HEK293 (cell line): ENCODE results near the gene ZNF329.
A peak's percentile ranks its signal among the peaks of the same experiment; 100 is the strongest.
"Not testable (repeated sequence)": the region's sequence is repeated elsewhere in the genome, so short reads cannot be mapped to it uniquely, and the experiment has no call there.

Experiments used
- CTCF ChIA-PET: fragments of 350-600 bp; formaldehyde crosslinking; extraction: SDS; loops from one replicate; lab custom pipeline; 2021; ENCODE audit warnings: antibody characterized with exemption; lab: Yijun Ruan, JAX
- POLR2A ChIA-PET: fragments of 300-600 bp; formaldehyde crosslinking; extraction: SDS; loops from one replicate; lab custom pipeline; 2020; ENCODE audit warnings: antibody characterized with exemption, inconsistent platforms; lab: Yijun Ruan, JAX
- H3K27ac ChIP-seq: fragments of 200-500 bp; sonication (Bioruptor generic); 2 replicates; pipeline ENCODE4 v1.5.1; 2014; ENCODE audit warnings: low read depth, low read length, control low read depth, inconsistent platforms; ENCODE audit errors: extremely low read depth
- H3K36me3 ChIP-seq, 2 experiments: fragments of 200-500 bp in 1 of 2; sonication (Bioruptor generic) in 1 of 2; 1 replicate in 1 of 2; 2 replicates in 1 of 2; pipeline ENCODE4 v1.5.1; 2014 to 2017; ENCODE audit warnings: inconsistent platforms in 2 of 2, low read length in 2 of 2; ENCODE audit not compliant: control insufficient read depth in 2 of 2, insufficient read depth in 1 of 2
- H3K4me1 ChIP-seq: fragments of 200-500 bp; sonication (Bioruptor generic); 2 replicates; pipeline ENCODE4 v1.5.1; 2014; ENCODE audit warnings: mild to moderate bottlenecking, low read length, inconsistent platforms; ENCODE audit not compliant: control insufficient read depth, insufficient read depth
- H3K4me3 ChIP-seq: 2 replicates; pipeline ENCODE4 v1.5.1; 2011; ENCODE audit warnings: low read depth, mild to moderate bottlenecking, control low read depth, low read length, moderate library complexity
- H3K9me3 ChIP-seq: fragments of 200-500 bp; sonication (Bioruptor generic); 2 replicates; pipeline ENCODE4 v1.5.1; 2014; ENCODE audit warnings: low read depth, low read length, inconsistent platforms; ENCODE audit not compliant: control insufficient read depth, insufficient read depth
- GLI4 ChIP-seq: fragments of 450-650 bp; formaldehyde crosslinking; IDR thresholded peaks from 2 replicates; pipeline ENCODE4 v1.5.1; 2016; ENCODE audit warnings: missing biosample characterization, missing genetic modification characterization
- KLF16 ChIP-seq: fragments of 450-650 bp; formaldehyde crosslinking; IDR thresholded peaks from 2 replicates; pipeline ENCODE4 v1.5.1; 2017; ENCODE audit warnings: missing biosample characterization, missing genetic modification characterization
- KLF8 ChIP-seq: fragments of 450-650 bp; formaldehyde crosslinking; IDR thresholded peaks from 2 replicates; pipeline ENCODE4 v1.5.1; 2016; ENCODE audit warnings: missing biosample characterization, missing genetic modification characterization
- MZF1 ChIP-seq: fragments of 450-650 bp; formaldehyde crosslinking; IDR thresholded peaks from 2 replicates; pipeline ENCODE4 v1.5.1; 2017; ENCODE audit warnings: missing biosample characterization, missing genetic modification characterization, borderline replicate concordance
- SETDB1 ChIP-seq: IDR thresholded peaks from one replicate; pipeline ENCODE4 v1.6.1; 2017; ENCODE audit warnings: mild to moderate bottlenecking, low read length, moderate library complexity, mixed read lengths; ENCODE audit not compliant: insufficient read length
- ZBTB48 ChIP-seq: fragments of 450-650 bp; formaldehyde crosslinking; IDR thresholded peaks from 2 replicates; pipeline ENCODE4 v1.5.1; 2016; ENCODE audit warnings: missing biosample characterization, missing genetic modification characterization
- ZFP3 ChIP-seq: fragments of 450-650 bp; formaldehyde crosslinking; IDR thresholded peaks from 2 replicates; pipeline ENCODE4 v1.5.1; 2016; ENCODE audit warnings: low read depth, missing biosample characterization, missing genetic modification characterization
- ZFP37 ChIP-seq: fragments of 450-650 bp; formaldehyde crosslinking; IDR thresholded peaks from 2 replicates; pipeline ENCODE4 v1.5.1; 2016; ENCODE audit warnings: missing biosample characterization, missing genetic modification characterization
- ZNF138 ChIP-seq: fragments of 450-650 bp; formaldehyde crosslinking; IDR thresholded peaks from 2 replicates; pipeline ENCODE4 v1.5.1; 2016; ENCODE audit warnings: missing biosample characterization, missing genetic modification characterization, borderline replicate concordance
- ZNF211 ChIP-seq: fragments of 450-650 bp; formaldehyde crosslinking; IDR thresholded peaks from 2 replicates; pipeline ENCODE4 v1.5.1; 2016; ENCODE audit warnings: low read depth, missing biosample characterization, missing genetic modification characterization
- ZNF221 ChIP-seq: fragments of 450-650 bp; formaldehyde crosslinking; IDR thresholded peaks from 2 replicates; pipeline ENCODE4 v1.5.1; 2017; ENCODE audit warnings: missing biosample characterization, missing genetic modification characterization, borderline replicate concordance
- ZNF433 ChIP-seq: fragments of 450-650 bp; formaldehyde crosslinking; IDR thresholded peaks from 2 replicates; pipeline ENCODE4 v1.5.1; 2016; ENCODE audit warnings: missing biosample characterization, missing genetic modification characterization, low read depth
- ZNF561 ChIP-seq: fragments of 450-650 bp; IDR thresholded peaks from 2 replicates; pipeline ENCODE4 v1.5.1; 2018; ENCODE audit warnings: missing biosample characterization, missing genetic modification characterization, borderline replicate concordance
- ZNF571 ChIP-seq: fragments of 450-650 bp; formaldehyde crosslinking; IDR thresholded peaks from 2 replicates; pipeline ENCODE4 v1.5.0; 2017; ENCODE audit warnings: missing biosample characterization, missing genetic modification characterization
- ZNF629 ChIP-seq: fragments of 450-650 bp; formaldehyde crosslinking; IDR thresholded peaks from 2 replicates; pipeline ENCODE4 v1.5.1; 2017; ENCODE audit warnings: missing biosample characterization, missing genetic modification characterization
- ZNF747 ChIP-seq: fragments of 450-650 bp; formaldehyde crosslinking; IDR thresholded peaks from 2 replicates; pipeline ENCODE4 v1.5.1; 2016; ENCODE audit warnings: missing biosample characterization, missing genetic modification characterization
- TF ChIP-seq, protein P1 (sequence below): fragments of 450-650 bp; formaldehyde crosslinking; IDR thresholded peaks from 2 replicates; pipeline ENCODE4 v1.5.1; 2016; ENCODE audit warnings: missing biosample characterization, missing genetic modification characterization
- TF ChIP-seq, protein P2 (sequence below): fragments of 450-650 bp; IDR thresholded peaks from 2 replicates; pipeline ENCODE4 v1.5.1; 2018; ENCODE audit warnings: missing biosample characterization, missing genetic modification characterization
- TF ChIP-seq, protein P3 (sequence below): fragments of 450-650 bp; formaldehyde crosslinking; IDR thresholded peaks from 2 replicates; pipeline ENCODE4 v1.5.1; 2016; ENCODE audit warnings: missing biosample characterization, missing genetic modification characterization

ZNF329 gene

DNA sequence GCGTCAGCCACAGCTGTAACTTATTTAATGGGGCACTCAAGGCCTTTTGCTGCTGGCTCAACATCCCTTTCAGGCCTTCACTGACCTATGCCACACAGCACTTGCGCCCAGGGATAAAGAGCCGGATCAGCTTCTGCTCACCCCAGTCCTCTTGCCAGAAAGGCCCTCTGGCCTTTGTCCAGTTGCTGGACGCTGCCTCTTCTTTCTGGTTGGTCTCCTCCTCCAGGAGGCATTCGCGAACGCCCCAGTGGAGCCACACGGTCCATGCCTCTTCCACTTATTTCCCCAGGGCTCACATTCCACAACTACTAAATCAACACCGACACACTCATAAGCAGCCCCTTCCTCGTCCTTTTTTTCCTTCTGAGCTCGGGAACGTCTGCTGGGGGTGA, 3.7 kb upstream of the ZNF329 start:
- POLR2A ChIA-PET: interaction anchor here (0.7 to 0.8 kb wide), 3 partner anchors 108 to 1339 kb away, joined by 3 to 4 read pairs (median 3); partner anchors contain the start of gene ZNF417
- CTCF ChIA-PET: interaction anchor here (0.6 to 0.8 kb wide), 4 partner anchors 25 to 193 kb away, joined by 3 to 5 read pairs (median 4); no protein-coding TSS in a partner anchor
- TF ChIP-seq ZNF747 (tag by site-specific recombination): no peak
- TF ChIP-seq ZFP37 (tag by site-specific recombination): 0 out of 2 replicates have a peak, but pooled peaks have one; percentile 5
- Histone ChIP-seq H3K4me1 (no peaks in the 10 kb centered on the region), H3K27ac (peak overlapping the region; percentile 39; the same call in 1 of the 2 replicates), H3K9me3 (no peaks in the 10 kb centered on the region), H3K36me3 (no peaks in the 10 kb centered on the region), H3K4me3 (peak overlapping the region; percentile 97)

DNA sequence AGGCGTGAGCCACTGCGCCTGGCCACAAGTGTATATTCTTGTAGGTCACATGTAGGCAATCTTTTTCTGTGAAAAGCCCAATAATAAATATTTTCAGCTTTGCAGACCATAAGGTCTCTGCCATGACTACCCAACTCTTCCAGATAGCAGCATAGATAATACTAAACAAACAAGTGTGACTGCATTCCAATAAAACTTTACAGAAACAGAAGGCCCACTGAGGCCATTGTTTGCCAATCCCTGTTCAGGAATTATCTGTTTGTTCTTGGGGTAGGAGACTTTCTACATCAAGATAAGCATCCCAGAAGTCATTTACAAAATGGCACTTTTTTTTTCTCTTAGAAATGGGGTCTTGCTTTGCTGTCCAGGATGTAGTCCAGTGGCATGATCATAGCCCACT, 2.8 kb upstream of the ZNF329 start:
- Histone ChIP-seq H3K36me3 (no peaks in the 10 kb centered on the region), H3K9me3 (no peaks in the 10 kb centered on the region), H3K4me3 (no peak overlapping the region), H3K27ac (no peak overlapping the region), H3K4me1 (no peaks in the 10 kb centered on the region)
- TF ChIP-seq ZFP3 (no peak), GLI4 (tag by site-specific recombination) (no peak), ZNF138 (no peak), SETDB1 (no peak), KLF16 (tag by site-specific recombination) (no peak), KLF8 (tag by site-specific recombination) (no peak), ZNF629 (no peak), ZBTB48 (tag by site-specific recombination) (no peak), MZF1 (tag by site-specific recombination) (no peak), ZNF571 (tag by site-specific recombination) (no peak), ZNF561 (tag by site-specific recombination) (no peak), ZNF211 (tag by site-specific recombination) (no peak), ZNF221 (no peak), ZNF433 (no peak)
- TF ChIP-seq, protein P1, sequence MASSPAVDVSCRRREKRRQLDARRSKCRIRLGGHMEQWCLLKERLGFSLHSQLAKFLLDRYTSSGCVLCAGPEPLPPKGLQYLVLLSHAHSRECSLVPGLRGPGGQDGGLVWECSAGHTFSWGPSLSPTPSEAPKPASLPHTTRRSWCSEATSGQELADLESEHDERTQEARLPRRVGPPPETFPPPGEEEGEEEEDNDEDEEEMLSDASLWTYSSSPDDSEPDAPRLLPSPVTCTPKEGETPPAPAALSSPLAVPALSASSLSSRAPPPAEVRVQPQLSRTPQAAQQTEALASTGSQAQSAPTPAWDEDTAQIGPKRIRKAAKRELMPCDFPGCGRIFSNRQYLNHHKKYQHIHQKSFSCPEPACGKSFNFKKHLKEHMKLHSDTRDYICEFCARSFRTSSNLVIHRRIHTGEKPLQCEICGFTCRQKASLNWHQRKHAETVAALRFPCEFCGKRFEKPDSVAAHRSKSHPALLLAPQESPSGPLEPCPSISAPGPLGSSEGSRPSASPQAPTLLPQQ (tag by site-specific recombination): no peak
- TF ChIP-seq, protein P2, sequence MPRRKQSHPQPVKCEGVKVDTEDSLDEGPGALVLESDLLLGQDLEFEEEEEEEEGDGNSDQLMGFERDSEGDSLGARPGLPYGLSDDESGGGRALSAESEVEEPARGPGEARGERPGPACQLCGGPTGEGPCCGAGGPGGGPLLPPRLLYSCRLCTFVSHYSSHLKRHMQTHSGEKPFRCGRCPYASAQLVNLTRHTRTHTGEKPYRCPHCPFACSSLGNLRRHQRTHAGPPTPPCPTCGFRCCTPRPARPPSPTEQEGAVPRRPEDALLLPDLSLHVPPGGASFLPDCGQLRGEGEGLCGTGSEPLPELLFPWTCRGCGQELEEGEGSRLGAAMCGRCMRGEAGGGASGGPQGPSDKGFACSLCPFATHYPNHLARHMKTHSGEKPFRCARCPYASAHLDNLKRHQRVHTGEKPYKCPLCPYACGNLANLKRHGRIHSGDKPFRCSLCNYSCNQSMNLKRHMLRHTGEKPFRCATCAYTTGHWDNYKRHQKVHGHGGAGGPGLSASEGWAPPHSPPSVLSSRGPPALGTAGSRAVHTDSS (tag by site-specific recombination): no peak
- TF ChIP-seq, protein P3, sequence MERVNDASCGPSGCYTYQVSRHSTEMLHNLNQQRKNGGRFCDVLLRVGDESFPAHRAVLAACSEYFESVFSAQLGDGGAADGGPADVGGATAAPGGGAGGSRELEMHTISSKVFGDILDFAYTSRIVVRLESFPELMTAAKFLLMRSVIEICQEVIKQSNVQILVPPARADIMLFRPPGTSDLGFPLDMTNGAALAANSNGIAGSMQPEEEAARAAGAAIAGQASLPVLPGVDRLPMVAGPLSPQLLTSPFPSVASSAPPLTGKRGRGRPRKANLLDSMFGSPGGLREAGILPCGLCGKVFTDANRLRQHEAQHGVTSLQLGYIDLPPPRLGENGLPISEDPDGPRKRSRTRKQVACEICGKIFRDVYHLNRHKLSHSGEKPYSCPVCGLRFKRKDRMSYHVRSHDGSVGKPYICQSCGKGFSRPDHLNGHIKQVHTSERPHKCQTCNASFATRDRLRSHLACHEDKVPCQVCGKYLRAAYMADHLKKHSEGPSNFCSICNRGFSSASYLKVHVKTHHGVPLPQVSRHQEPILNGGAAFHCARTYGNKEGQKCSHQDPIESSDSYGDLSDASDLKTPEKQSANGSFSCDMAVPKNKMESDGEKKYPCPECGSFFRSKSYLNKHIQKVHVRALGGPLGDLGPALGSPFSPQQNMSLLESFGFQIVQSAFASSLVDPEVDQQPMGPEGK (tag by site-specific recombination): no peak
- CTCF ChIA-PET: interaction anchor here (0.8 kb wide), 1 partner anchor 24 kb away, joined by 3 read pairs; no protein-coding TSS in a partner anchor
- POLR2A ChIA-PET: no interaction called here

DNA sequence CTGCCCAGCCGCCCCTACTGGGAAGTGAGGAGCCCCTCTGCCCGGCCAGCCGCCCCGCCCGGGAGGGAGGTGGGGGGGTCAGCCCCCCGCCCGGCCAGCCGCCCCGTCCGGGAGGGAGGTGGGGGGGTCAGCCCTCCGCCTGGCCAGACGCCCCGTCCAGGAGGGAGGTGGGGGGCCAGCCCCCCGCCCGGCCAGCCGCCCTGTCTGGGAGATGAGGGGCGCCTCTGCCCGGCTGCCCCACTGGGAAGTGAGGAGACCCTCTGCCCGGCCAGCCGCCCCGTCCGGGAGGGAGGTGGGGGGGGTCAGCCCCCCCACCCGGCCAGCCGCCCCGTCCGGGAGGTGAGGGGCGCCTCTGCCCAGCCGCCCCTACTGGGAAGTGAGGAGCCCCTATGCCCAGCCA, 3.1 kb downstream of the ZNF329 start:
- POLR2A ChIA-PET, CTCF ChIA-PET, H3K4me3 ChIP-seq, H3K36me3 ChIP-seq, H3K9me3 ChIP-seq, H3K27ac ChIP-seq, H3K4me1 ChIP-seq: not testable (repeated sequence)
